K562 (cell line): Measurements from ENCODE around the gene PTK7. TPM values are rescaled to one million over a fixed set of nuclear protein-coding genes. Genes with fewer than 3 reads are reported as not detected.

Experiments used
- BMI1 ChIP-seq: fragments of 150-350 bp; IDR thresholded peaks from 2 replicates; pipeline ENCODE4 v1.6.1; 2014; ENCODE audit warnings: low read length
- DNMT1 ChIP-seq: fragments of 450-650 bp; IDR thresholded peaks from 2 replicates; pipeline ENCODE4 v1.6.1; 2016; ENCODE audit warnings: antibody characterized with exemption, mild to moderate bottlenecking
- ETV5 ChIP-seq: sonication (generic); formaldehyde crosslinking; IDR thresholded peaks from 2 replicates; pipeline ENCODE4 v1.4.0; 2020; ENCODE audit warnings: low read depth, mild to moderate bottlenecking, missing genetic modification reagents
- NFXL1 ChIP-seq: fragments of 450-650 bp; formaldehyde crosslinking; IDR thresholded peaks from 2 replicates; pipeline ENCODE4 v1.4.0; 2021; ENCODE audit warnings: mild to moderate bottlenecking
- NFYB ChIP-seq: IDR thresholded peaks from 2 replicates; pipeline ENCODE4 v1.6.1; 2011; ENCODE audit warnings: mild to moderate bottlenecking, moderate library complexity; ENCODE audit not compliant: insufficient read length; ENCODE audit errors: extremely low read depth
- NR1H2 ChIP-seq: sonication (generic); formaldehyde crosslinking; IDR thresholded peaks from 2 replicates; pipeline ENCODE4 v1.4.0; 2020; ENCODE audit warnings: mild to moderate bottlenecking, missing genetic modification reagents
- RCOR1 ChIP-seq, 2 experiments: IDR thresholded peaks; 2 replicates each; pipeline ENCODE4 v1.6.1; 2012; ENCODE audit warnings: low read depth in 2 of 2, low read length in 2 of 2, borderline replicate concordance in 1 of 2, improper control_type of control experiment in 1 of 2
- SAFB ChIP-seq: fragments of 200-400 bp; formaldehyde crosslinking; IDR thresholded peaks from 2 replicates; pipeline ENCODE4 v1.6.1; 2017; ENCODE audit warnings: low read depth, low read length, borderline replicate concordance
- SIN3B ChIP-seq: fragments of 450-650 bp; IDR thresholded peaks from 2 replicates; pipeline ENCODE4 v1.6.1; 2017; ENCODE audit warnings: low read depth, mild to moderate bottlenecking, moderate library complexity
- SMARCA5 ChIP-seq: fragments of 450-650 bp; IDR thresholded peaks from 2 replicates; pipeline ENCODE4 v1.6.1; 2016
- ZSCAN32 ChIP-seq: fragments of 450-650 bp; formaldehyde crosslinking; IDR thresholded peaks from 2 replicates; pipeline ENCODE4 v1.4.0; 2020; ENCODE audit warnings: mild to moderate bottlenecking, moderate library complexity
- polyA plus RNA-seq, 8 experiments: library from polyadenylated mRNA; depleted of rRNA in 4 of 8; stranded (reverse) in 5 of 8; unstranded in 3 of 8; fragments of >200 nt; fragmentation: Nextera tagmentation in 2 of 8; fragmentation: Illumina TruSeq in 1 of 8; extraction: Ambion mirVana in 2 of 8; extraction: Trizol in 1 of 8; gene quantifications; 2 replicates each; pipeline versions ENCODE4 v1.2.1 to v1.2.3, GENCODE V29; 2011 to 2014; ENCODE audit warnings: inconsistent platforms in 1 of 8, missing spikeins in 1 of 8
- total RNA-seq, 7 experiments: library from RNA; depleted of rRNA in 6 of 7; stranded (reverse); fragments of >200 nt in 6 of 7; fragmentation: Illumina TruSeq in 2 of 7; extraction: Trizol in 2 of 7; gene quantifications; 2 replicates each; pipeline versions ENCODE4 v1.2.1 to v1.2.3, GENCODE V29; 2011 to 2021; ENCODE audit warnings: low replicate concordance in 1 of 7
- TF ChIP-seq, protein P1 (sequence below): fragments of 200-800 bp; sonication (Bioruptor generic); IDR thresholded peaks from 2 replicates; pipeline ENCODE4 v1.6.1; 2017; ENCODE audit warnings: missing genetic modification characterization, missing compliant biosample characterization
- TF ChIP-seq, protein P2 (sequence below), 2 experiments: fragments of 200-800 bp in 1 of 2; sonication (Bioruptor generic) in 1 of 2; sonication (generic) in 1 of 2; formaldehyde crosslinking in 1 of 2; IDR thresholded peaks in 1 of 2; conservative IDR thresholded peaks in 1 of 2; 2 replicates each; pipeline versions ENCODE4 v1.5.0 to v1.6.1; 2016 to 2020; ENCODE audit warnings: missing compliant biosample characterization in 1 of 2, missing genetic modification characterization in 1 of 2, missing genetic modification reagents in 1 of 2
- TF ChIP-seq, protein P3 (sequence below): fragments of 450-650 bp; IDR thresholded peaks from 2 replicates; pipeline ENCODE4 v1.6.1; 2017; ENCODE audit warnings: antibody characterized with exemption, mild to moderate bottlenecking
- TF ChIP-seq, protein P4 (sequence below): fragments of 450-650 bp; IDR thresholded peaks from 2 replicates; pipeline ENCODE4 v1.6.1; 2018; ENCODE audit warnings: mild to moderate bottlenecking, low read depth; ENCODE audit not compliant: partially characterized antibody
- TF ChIP-seq, protein P5 (sequence below), 2 experiments: fragments of 450-650 bp in 1 of 2; sonication (generic) in 1 of 2; formaldehyde crosslinking; conservative IDR thresholded peaks; 2 replicates each; pipeline versions ENCODE4 v1.4.0 to v1.8.1; 2020 to 2022; ENCODE audit warnings: mild to moderate bottlenecking in 1 of 2, missing genetic modification reagents in 1 of 2

PTK7 gene
- total and polyA plus RNA-seq, 9 of the 15 experiments (the other 6 are each of a cell fraction or from before 2014, with no cell fraction given) = 0.20 to 6.8 (median 4.2) TPM

DNA sequence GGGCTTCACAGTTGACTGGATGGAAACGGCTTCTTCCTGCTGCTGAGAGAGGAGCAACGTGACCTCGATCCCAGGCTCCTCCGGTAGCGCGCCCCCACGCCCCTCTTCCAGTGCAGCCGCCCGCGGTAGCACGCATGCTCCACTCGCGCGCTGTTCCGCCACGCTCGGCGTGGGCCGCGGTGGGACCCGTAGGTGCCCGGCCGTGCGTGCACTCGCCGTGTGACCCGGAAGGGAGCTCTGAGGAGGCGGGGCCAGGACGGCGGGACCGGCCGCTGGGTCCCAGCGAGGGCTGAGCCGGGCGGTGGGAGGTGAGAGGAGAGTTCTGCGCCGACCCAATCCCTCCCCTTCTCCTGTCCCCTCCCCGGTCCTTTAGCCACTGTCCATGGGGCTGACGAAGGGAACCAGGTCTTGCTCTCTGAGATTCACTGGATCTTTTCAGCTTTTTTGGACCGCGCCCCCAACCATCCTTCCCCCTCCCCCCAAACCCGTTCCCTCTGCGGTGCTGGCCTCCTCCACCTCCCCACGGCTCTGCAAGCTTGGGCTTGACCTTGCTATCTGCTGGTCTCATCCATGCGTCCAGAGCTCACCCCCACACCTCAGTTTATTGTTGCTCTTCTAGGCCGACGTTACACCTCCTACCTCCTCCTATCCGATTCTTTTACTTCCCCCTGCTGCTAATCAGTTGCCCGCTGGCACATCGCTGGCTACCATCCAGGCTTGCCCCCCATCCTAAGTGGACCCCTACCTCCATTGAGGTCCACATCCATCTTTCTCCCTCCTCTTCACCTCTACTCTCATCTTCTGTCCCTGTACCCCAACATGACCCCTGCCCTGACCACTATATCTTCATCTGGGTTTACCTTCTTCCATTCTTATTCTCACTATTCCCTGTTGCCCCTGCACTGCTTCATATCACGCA is 106.1 kb downstream of the PTK7 start, which contains the start of gene CUL9 (continued):
- TF ChIP-seq, protein P1, sequence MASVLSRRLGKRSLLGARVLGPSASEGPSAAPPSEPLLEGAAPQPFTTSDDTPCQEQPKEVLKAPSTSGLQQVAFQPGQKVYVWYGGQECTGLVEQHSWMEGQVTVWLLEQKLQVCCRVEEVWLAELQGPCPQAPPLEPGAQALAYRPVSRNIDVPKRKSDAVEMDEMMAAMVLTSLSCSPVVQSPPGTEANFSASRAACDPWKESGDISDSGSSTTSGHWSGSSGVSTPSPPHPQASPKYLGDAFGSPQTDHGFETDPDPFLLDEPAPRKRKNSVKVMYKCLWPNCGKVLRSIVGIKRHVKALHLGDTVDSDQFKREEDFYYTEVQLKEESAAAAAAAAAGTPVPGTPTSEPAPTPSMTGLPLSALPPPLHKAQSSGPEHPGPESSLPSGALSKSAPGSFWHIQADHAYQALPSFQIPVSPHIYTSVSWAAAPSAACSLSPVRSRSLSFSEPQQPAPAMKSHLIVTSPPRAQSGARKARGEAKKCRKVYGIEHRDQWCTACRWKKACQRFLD (CRISPR knock-in tag) = peak; percentile 5; the same call in 1 of the 2 replicates
- TF ChIP-seq DNMT1 (peak; percentile 68; the same call in 1 of the 2 replicates), NFXL1 (CRISPR knock-in tag) (no peak), NR1H2 (CRISPR knock-in tag) (peak; percentile 36; the same call in 1 of the 2 replicates), ETV5 (CRISPR knock-in tag) (peak; percentile 68; the same call in 1 of the 2 replicates), SAFB (peak; percentile 98), SMARCA5 (0 out of 2 replicates have a peak, but pooled peaks have one; percentile 83), NFYB (no peak), BMI1 (no peak), RCOR1 (IDR thresholded peaks at IDR 0.05; ENCODE audit: borderline replicate concordance in 1 of 2, low read depth in 2 of 2, low read length in 2 of 2) (0 out of 4 replicates have a peak, but pooled peaks of 1 of the 2 experiments have one; percentile 6), SIN3B (peak; percentile 35; the same call in 1 of the 2 replicates), ZSCAN32 (CRISPR knock-in tag) (no peak)
- TF ChIP-seq, protein P2, sequence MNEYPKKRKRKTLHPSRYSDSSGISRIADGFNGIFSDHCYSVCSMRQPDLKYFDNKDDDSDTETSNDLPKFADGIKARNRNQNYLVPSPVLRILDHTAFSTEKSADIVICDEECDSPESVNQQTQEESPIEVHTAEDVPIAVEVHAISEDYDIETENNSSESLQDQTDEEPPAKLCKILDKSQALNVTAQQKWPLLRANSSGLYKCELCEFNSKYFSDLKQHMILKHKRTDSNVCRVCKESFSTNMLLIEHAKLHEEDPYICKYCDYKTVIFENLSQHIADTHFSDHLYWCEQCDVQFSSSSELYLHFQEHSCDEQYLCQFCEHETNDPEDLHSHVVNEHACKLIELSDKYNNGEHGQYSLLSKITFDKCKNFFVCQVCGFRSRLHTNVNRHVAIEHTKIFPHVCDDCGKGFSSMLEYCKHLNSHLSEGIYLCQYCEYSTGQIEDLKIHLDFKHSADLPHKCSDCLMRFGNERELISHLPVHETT (CRISPR knock-in tag; conservative IDR thresholded peaks at IDR 0.05 in 1 of 2, IDR thresholded peaks at IDR 0.05 in 1 of 2) = peak in 1 of 2 experiments; percentile 79; a peak in 2 of 4 replicates
- TF ChIP-seq, protein P3, sequence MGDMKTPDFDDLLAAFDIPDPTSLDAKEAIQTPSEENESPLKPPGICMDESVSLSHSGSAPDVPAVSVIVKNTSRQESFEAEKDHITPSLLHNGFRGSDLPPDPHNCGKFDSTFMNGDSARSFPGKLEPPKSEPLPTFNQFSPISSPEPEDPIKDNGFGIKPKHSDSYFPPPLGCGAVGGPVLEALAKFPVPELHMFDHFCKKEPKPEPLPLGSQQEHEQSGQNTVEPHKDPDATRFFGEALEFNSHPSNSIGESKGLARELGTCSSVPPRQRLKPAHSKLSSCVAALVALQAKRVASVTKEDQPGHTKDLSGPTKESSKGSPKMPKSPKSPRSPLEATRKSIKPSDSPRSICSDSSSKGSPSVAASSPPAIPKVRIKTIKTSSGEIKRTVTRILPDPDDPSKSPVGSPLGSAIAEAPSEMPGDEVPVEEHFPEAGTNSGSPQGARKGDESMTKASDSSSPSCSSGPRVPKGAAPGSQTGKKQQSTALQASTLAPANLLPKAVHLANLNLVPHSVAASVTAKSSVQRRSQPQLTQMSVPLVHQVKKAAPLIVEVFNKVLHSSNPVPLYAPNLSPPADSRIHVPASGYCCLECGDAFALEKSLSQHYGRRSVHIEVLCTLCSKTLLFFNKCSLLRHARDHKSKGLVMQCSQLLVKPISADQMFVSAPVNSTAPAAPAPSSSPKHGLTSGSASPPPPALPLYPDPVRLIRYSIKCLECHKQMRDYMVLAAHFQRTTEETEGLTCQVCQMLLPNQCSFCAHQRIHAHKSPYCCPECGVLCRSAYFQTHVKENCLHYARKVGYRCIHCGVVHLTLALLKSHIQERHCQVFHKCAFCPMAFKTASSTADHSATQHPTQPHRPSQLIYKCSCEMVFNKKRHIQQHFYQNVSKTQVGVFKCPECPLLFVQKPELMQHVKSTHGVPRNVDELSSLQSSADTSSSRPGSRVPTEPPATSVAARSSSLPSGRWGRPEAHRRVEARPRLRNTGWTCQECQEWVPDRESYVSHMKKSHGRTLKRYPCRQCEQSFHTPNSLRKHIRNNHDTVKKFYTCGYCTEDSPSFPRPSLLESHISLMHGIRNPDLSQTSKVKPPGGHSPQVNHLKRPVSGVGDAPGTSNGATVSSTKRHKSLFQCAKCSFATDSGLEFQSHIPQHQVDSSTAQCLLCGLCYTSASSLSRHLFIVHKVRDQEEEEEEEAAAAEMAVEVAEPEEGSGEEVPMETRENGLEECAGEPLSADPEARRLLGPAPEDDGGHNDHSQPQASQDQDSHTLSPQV = peak; percentile 84; the same call in 1 of the 2 replicates
- TF ChIP-seq, protein P4, sequence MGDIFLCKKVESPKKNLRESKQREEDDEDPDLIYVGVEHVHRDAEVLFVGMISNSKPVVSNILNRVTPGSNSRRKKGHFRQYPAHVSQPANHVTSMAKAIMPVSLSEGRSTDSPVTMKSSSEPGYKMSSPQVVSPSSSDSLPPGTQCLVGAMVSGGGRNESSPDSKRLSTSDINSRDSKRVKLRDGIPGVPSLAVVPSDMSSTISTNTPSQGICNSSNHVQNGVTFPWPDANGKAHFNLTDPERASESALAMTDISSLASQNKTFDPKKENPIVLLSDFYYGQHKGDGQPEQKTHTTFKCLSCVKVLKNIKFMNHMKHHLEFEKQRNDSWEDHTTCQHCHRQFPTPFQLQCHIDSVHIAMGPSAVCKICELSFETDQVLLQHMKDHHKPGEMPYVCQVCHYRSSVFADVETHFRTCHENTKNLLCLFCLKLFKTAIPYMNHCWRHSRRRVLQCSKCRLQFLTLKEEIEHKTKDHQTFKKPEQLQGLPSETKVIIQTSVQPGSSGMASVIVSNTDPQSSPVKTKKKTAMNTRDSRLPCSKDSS = no peak
- TF ChIP-seq, protein P5, sequence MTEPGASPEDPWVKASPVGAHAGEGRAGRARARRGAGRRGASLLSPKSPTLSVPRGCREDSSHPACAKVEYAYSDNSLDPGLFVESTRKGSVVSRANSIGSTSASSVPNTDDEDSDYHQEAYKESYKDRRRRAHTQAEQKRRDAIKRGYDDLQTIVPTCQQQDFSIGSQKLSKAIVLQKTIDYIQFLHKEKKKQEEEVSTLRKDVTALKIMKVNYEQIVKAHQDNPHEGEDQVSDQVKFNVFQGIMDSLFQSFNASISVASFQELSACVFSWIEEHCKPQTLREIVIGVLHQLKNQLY (CRISPR knock-in tag; conservative IDR thresholded peaks at IDR 0.05) = peak in 1 of 2 experiments; percentile 58; a peak in 1 of 4 replicates
